Measurements from ENCODE around the gene INPP5F.

DNA sequence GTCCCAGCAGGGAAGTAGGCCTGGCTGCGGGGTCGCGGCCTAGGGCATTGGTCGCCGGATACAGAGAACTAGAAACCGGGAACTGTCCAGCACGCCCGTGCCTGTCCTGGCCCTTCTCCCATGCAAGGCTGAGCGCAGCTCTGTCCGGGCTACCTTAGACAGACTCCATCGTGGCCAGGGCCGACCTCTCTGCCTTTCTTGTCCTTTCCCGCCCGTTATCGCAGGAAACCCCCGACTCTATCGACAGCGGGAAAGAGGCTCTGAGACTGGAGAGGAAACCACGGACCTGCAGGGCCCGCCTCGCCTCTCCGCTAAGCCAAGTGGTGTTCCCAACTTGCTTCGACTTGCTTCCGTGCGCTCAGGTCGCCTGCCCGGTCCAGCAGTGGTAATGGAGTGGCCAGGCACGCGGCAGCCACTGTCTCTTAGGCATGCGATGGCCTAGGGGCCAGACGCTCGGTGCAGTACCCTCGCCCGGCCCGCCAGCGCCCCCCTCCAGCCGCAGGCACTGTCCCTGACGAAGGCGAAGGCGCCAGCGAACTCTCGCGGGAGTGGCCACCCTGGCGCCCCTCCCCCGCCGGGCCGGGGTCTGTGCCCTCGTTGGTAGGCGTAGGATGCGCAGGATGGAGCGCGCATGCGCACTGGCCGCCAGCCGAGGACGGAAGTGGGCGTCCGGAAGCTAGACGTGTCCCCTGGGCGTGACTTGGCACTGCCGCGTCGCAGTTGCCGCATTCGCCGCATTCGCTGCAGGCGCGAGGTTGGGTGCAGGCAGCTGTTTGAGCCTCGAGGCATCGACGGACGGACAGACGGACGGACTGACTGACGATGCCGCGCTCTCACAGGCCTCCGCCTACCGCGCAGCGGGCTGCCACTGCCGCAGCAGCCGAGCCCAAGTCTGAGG lies 92.4 kb downstream of the INPP5F start:
- TF ChIP-seq, protein P1, sequence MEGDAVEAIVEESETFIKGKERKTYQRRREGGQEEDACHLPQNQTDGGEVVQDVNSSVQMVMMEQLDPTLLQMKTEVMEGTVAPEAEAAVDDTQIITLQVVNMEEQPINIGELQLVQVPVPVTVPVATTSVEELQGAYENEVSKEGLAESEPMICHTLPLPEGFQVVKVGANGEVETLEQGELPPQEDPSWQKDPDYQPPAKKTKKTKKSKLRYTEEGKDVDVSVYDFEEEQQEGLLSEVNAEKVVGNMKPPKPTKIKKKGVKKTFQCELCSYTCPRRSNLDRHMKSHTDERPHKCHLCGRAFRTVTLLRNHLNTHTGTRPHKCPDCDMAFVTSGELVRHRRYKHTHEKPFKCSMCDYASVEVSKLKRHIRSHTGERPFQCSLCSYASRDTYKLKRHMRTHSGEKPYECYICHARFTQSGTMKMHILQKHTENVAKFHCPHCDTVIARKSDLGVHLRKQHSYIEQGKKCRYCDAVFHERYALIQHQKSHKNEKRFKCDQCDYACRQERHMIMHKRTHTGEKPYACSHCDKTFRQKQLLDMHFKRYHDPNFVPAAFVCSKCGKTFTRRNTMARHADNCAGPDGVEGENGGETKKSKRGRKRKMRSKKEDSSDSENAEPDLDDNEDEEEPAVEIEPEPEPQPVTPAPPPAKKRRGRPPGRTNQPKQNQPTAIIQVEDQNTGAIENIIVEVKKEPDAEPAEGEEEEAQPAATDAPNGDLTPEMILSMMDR (IDR thresholded peaks at IDR 0.05): no peak
- TF ChIP-seq POLR2A (IDR thresholded peaks at IDR 0.05): no peak

All from tibial nerve (tissue), 3 donors.